HG03439 (cell line): ENCODE results near the gene OR52L1.
"Not testable (repeated sequence)": the region's sequence is repeated elsewhere in the genome, so short reads cannot be mapped to it uniquely, and the experiment has no call there.

Experiments
- ATAC-seq: cut with Tn5 transposase; IDR thresholded peaks from one replicate; pipeline ENCODE4 v1.9.1; 2021; ENCODE audit warnings: mild to moderate bottlenecking, moderate library complexity; ENCODE audit not compliant: unreplicated experiment

OR52L1 gene

DNA sequence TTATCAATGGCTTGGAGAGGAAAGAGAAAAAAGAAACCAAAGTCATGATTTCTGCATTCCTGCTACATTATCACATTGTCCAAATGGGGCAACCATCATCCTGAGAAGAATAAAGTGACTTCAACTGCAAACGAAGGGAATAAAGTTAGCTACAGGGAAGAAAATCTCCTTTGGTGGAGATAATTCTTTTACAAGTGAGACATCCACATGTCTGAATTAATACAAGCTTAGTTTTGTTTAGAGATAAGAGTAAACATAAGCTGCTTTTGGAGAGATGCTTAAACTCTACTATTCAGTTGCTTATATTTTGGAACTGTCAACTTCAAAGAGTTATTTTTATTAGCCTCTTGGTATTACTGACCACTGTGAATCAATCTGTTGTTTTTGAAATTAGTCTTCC, at the start of gene OR52L1:
OR52L1 (minus strand) TSS at position 101 of the 400 bp plus-strand sequence; CDS start at position 46, 55 bp downstream.
- ATAC-seq, result no peak

DNA sequence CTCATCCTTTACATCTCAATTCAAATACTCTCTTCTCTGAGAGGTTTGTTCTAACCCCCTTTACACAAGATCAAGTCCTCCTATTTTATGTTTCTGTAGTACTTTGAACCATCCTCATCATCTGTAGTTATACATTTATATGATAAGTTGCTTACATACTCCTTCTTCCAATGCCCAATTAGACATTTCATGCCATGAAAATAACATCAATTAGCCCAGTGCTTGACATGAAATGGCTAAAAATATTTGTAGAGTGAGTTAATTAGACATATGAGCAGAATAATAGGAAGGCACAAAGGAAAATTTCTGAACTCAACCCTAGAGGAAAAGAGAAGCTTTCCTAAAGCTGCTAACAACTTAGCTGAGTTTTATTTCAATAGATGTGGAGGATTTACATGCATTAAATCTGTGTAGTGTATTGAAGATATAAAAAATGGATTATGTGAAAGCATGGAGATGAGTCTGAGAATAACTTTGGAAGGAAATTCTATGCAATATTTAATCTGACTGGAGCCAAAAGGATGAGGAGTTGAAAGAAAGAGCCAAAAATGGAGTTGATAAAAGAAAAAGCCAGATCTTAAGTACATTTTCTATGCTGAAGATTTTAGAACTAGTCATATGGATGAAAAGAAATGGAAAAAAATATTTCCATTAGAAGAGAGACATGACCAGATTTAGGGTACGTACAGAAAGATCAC, 44.1 kb upstream of the OR52L1 start, which contains the start of gene OR56A1:
OR56A1 (minus strand) TSS at position 51 of the 698 bp plus-strand sequence. CDS start 3,066 bp downstream, outside the sequence.
- ATAC-seq, result no peak

DNA sequence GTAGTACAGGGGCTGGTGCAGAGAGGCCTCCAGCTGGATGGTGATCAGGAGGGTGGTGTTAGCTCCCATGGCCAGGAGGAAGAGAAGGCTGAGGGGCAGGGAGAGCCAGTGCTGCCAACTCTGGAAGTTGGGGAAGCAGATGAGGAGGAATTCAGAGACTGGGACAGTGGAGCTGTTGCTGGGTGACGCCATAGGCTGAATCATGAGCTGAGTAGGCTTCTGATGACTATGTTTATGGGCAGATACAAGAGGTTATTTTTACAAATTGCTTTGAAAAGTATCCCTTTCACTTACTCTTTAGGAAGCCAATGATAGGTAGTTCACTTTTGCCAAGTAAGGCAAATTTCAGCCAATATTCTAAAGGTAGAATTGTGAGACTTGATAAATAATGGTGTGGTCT, 40.7 kb upstream of the OR52L1 start:
- no peak for ATAC-seq

DNA sequence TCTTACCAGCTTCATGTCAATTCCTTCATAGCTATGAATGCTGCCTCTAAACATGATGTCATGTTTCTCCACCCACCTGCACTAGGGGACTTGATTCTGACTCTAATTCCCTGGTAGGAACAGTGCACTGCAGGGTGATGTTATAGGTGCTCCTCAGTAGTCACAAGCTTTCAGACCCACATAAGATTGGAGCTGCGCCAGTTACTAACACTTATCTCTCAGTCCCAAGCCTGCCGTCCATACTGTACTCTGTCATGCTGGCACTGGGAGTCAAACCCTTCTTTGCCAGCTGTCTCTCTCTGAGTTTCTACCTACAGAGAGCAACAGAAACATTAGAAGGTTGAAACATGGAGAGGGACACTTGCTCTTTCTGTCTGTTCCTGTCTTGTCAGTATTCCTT, 38.3 kb upstream of the OR52L1 start:
- ATAC-seq, result no peak

GRCh38 chr11:6022956-6023355, 36.2 kb upstream of the OR52L1 start:
- ATAC-seq, result no peak

DNA sequence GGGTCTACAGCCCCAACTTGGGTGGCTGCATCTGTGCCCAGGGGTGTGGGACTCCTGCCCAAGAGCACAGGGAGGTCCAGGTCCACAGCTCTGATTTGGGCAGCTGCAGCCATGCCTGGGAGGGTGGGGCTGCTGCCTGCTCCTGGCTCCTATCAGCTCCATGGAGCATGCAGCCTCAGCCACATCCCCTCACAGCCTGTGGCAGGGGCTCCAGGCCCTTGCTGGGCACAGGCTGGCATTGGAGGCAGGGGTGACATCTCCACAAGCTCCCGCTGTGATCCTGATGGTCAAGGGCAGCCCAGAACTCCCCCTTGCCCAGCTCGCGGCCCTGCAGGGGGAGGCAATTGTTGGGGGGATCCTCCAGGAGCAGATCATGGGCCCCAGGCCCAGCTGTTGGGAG, 26.3 kb upstream of the OR52L1 start:
- no peak for ATAC-seq

GRCh38 chr11:6012035-6012668, 25.4 kb upstream of the OR52L1 start:
- ATAC-seq, result no peak

GRCh38 chr11:6006846-6007245, 20.1 kb upstream of the OR52L1 start, which contains the start of gene OR56A4:
Gene OR56A4 (minus strand): TSS chr11:6006946. CDS start chr11:6002992, 3,954 bp downstream.
- ATAC-seq, result no peak

DNA sequence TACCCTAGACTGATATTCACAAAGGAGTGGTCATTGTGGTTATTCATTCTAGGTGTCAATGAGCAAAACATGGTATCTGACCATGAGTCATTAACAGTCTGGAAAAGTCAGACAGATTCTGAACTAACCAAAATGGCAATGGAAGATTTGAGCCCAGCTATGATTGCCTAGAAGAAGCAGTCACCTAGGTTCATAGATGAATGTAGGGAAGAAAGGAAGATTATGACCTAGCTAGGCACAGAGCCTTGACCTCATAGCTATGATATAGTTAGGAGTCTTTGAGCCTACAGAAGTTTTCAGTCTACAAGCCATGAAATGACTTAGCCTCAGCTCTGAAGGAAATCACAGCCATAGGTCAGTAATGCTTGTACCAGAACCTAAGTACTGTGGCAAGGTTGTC, 19.6 kb upstream of the OR52L1 start:
- no peak for ATAC-seq

- ATAC-seq, result no peak
Observed at GRCh38 chr11:6002202-6002699, 15.5 kb upstream of the OR52L1 start.

DNA sequence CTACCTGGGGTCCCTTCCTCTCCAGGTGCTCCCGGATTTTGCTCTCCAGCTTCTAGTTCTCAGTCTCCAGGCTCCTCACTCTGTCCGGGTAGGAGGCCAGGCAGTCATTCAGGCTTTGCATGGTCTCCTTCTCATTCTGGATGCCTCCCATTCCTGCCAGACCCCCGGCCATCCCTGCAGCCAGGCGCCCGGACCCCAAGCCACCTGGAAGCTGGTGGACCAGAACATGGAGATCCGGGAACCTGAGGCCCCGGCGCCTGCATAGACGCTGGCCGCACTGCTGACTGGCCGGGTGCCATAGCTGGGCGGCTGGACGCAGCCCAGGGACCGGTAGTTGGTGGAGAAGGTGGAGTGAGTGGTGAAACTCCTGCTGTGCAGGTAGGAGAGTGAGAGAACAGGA, 8.0 kb upstream of the OR52L1 start:
- no peak for ATAC-seq

- no peak for ATAC-seq
Observed at GRCh38 chr11:5992604-5993251, 5.9 kb upstream of the OR52L1 start.

GRCh38 chr11:5992150-5992549, 5.4 kb upstream of the OR52L1 start:
- ATAC-seq, result no peak

GRCh38 chr11:5989203-5989602, 2.4 kb upstream of the OR52L1 start:
- ATAC-seq, result no peak

- ATAC-seq, result no peak
Observed at GRCh38 chr11:5983443-5983842, 3.3 kb downstream of the OR52L1 start.

DNA sequence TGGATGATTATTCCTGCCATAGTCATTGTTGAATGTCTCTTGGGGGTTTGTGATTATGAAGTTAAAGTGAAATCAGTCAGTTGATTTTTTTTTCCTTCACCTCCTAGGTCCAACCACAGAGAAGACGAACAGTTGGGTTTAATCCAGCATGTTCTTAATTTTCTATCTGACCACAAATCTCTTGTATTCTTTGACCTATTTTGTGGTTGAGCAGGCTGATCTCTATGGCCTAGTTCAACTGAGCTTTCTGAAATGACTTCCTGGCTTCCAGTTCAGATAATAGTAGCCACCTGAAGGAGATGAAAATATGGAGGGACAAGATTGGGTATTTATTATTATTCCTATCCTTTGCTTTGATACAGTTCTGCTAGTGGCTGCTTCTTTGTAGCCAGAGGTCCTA, 13.3 kb downstream of the OR52L1 start:
- no peak for ATAC-seq

DNA sequence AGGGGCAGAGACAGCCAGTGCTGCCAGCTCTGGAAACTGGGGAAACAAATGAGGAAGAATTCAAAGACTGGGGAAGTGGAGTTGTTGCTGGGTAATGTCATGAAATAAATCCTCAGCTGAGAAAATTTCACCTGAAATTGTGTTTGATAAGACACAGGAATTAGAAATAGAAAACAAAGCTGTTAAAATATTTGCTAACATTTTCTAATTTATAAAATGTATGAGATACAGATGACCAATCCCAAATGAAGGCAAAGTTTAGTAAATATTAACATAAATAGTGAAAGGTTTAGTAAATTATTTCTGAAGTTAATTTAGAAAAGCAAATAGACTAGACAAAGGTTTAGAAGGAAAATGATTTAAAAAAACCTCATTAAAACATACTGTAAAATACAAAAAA, 18.4 kb downstream of the OR52L1 start, which contains the start of gene OR56A5:
OR56A5 (minus strand) TSS at position 101 of the 400 bp plus-strand sequence; CDS start at position 101, 0 bp downstream.
- ATAC-seq, result no peak

- ATAC-seq, result no peak
Observed at GRCh38 chr11:5967708-5968107, 19.1 kb downstream of the OR52L1 start.

GRCh38 chr11:5966958-5967357, 19.8 kb downstream of the OR52L1 start:
- ATAC-seq, result no peak

- ATAC-seq, result not testable (repeated sequence)
Observed at GRCh38 chr11:5960704-5961320, 26.0 kb downstream of the OR52L1 start.

- ATAC-seq, result no peak
Observed at GRCh38 chr11:5955586-5955985, 31.2 kb downstream of the OR52L1 start.
